Fibroblast of mammary gland (primary cell): ENCODE measurements around the gene RNF112.

Source experiments
- DNase-seq: peaks from one replicate; pipeline ENCODE4 v3.0.0-alpha.2; 2010; ENCODE audit warnings: low read depth
- H3K4me3 ChIP-seq: 2 replicates; pipeline ENCODE4 v1.5.1; 2011; ENCODE audit warnings: low read depth, mild to moderate bottlenecking, low read length, moderate library complexity; ENCODE audit not compliant: control insufficient read depth
- CTCF ChIP-seq: conservative IDR thresholded peaks from 2 replicates; pipeline ENCODE4 v1.5.1; 2011; ENCODE audit warnings: low read depth, low read length, inconsistent platforms; ENCODE audit not compliant: control insufficient read depth, insufficient read depth

Gene RNF112

GRCh38 chr17:19448341-19449268, 37.6 kb downstream of the RNF112 start:
- no peak overlapping the region for H3K4me3 ChIP-seq
- peak; percentile 99 for DNase-seq
- no peak for TF ChIP-seq CTCF

GRCh38 chr17:19449656-19450055, 38.6 kb downstream of the RNF112 start:
- DNase-seq, result no peak
- TF ChIP-seq CTCF, result no peak
- no peak overlapping the region for H3K4me3 ChIP-seq

GRCh38 chr17:19453296-19453695, 42.3 kb downstream of the RNF112 start:
- TF ChIP-seq CTCF, result no peak
- DNase-seq, result no peak
- H3K4me3 ChIP-seq, result no peak overlapping the region

- no peak overlapping the region for H3K4me3 ChIP-seq
- peak; percentile 14 for DNase-seq
- TF ChIP-seq CTCF, result no peak
Measured at GRCh38 chr17:19454074-19454473, 43.0 kb downstream of the RNF112 start.

- H3K4me3 ChIP-seq, result no peak overlapping the region
- TF ChIP-seq CTCF, result no peak
- no peak for DNase-seq
Measured at GRCh38 chr17:19456016-19456927, 45.2 kb downstream of the RNF112 start.

- no peak for DNase-seq
- no peak overlapping the region for H3K4me3 ChIP-seq
- TF ChIP-seq CTCF, result no peak
Measured at GRCh38 chr17:19457046-19457445, 46.0 kb downstream of the RNF112 start.
